ENCODE data around the gene HOXC10. TPM values are rescaled to one million over a fixed set of nuclear protein-coding genes. Genes with fewer than 3 reads are reported as not detected.

HOXC10 gene
- total and polyA plus RNA-seq, 2 donors (not counting 3 experiments of a cell fraction or from before 2014, with no cell fraction given) = 0.18 TPM; not detected in 1

DNA sequence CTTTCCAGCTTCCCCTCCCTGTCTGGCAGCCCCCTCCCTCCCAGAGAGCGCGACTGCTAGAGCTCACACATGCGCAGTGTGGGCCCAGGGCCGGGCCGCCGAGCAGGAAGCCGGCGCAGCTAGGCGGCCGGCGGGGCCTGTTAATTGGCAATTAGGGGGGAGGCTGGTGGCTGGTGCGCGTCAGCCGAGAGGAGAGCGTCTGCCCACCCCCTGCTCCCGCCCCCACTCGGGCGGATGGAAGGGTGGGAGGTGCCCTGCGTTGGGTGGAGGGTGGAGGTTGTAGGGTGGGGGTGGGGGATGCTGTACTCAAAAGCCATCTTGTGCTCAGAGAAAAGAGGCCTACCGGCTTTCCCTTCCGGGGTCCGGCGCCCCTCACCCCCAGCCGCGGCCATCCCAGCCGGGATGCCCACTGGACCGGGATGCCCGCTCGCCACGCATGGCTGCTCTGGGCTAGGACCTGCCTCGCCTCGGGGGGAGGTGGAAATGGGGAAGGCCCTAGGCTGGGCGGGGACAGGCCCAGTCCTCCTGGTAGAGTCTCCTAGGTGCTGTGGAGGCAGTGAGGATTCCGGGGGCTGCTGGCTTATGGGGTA is 33.0 kb downstream of the HOXC10 start:
- TF ChIP-seq EZH2 (IDR thresholded peaks at IDR 0.05; ENCODE audit: borderline replicate concordance, low read depth, low read length, severe bottlenecking) = peak; percentile 86
- TF ChIP-seq GATA2 (IDR thresholded peaks at IDR 0.05; ENCODE audit: insufficient read depth, insufficient read length, low read depth, low read length) = no peak
- no peak overlapping the region for H3K9ac ChIP-seq (replicated peaks; ENCODE audit: extremely low read depth, insufficient read depth, low read length)
- H3K36me3 ChIP-seq (ENCODE audit: control insufficient read depth in 2 of 2, extremely low read depth in 1 of 2, insufficient read depth in 2 of 2, low read length in 2 of 2) = no peaks in the 10 kb centered on the region
- H3K9me3 ChIP-seq (replicated peaks; ENCODE audit: control insufficient read depth, insufficient read depth, low read length) = no peaks in the 10 kb centered on the region
- dilution Hi-C loops (cut with MboI; ENCODE audit: extremely low pct_ligation_motif_present, low sequenced_read_pairs) (no loop called here), intact Hi-C loops (cut with micrococcal nuclease) (no loop called here)
- no peaks in the 10 kb centered on the region for H4K20me1 ChIP-seq (replicated peaks; ENCODE audit: control insufficient read depth, extremely low read depth, insufficient read depth, low read length)
- peak overlapping the region; percentile 21 for H3K4me2 ChIP-seq (ENCODE audit: insufficient read depth, low read length)
- peaks cover 84 to 93% of the 10 kb centered on the region in 2 experiments for H3K27me3 ChIP-seq (ENCODE audit: control insufficient read depth in 2 of 2, insufficient read depth in 2 of 2, low read length in 2 of 2)
- peak overlapping the region in 1 of 3 experiments; percentile 30 for H3K4me3 ChIP-seq (replicated peaks in 1 of 3; ENCODE audit: insufficient read depth in 1 of 3, low read depth in 1 of 3, low read length in 3 of 3)
- H3K79me2 ChIP-seq (ENCODE audit: control insufficient read depth, insufficient read depth, low read length) = no peaks in the 10 kb centered on the region
- no TSS peak for BruUV-seq (replicated peaks)
- peaks cover 3% of the 10 kb centered on the region for H3K4me1 ChIP-seq (ENCODE audit: control insufficient read depth, extremely low read depth, insufficient read depth, low read length)
- ChIA-PET POLR2A (no interaction called here), CTCF (interaction anchor here (0.6 to 17.0 kb wide), 5 partner anchors 9 to 190 kb away, joined by 3 to 616 read pairs (median 10); partner anchors contain the start of genes HOXC10, HOXC8 and SMUG1)
- peak overlapping the region; percentile 9 for H2AFZ ChIP-seq (ENCODE audit: low read depth, low read length)
- DNase-seq (ENCODE audit: low read depth, low spot score) (peak; percentile 65), FAIRE-seq (peak; percentile 59)
- H3K27ac ChIP-seq (ENCODE audit: insufficient read depth, low read depth, low read length) = no peak overlapping the region
- no peaks in the 10 kb centered on the region for H3K9me1 ChIP-seq (replicated peaks; ENCODE audit: control insufficient read depth, extremely low read depth, insufficient read depth, low read length)

- CTCF ChIA-PET = interaction anchor here (2.2 to 4.3 kb wide), 2 partner anchors 12 to 34 kb away, joined by 5 to 36 read pairs; partner anchors contain the start of gene HOXC10
- H4K20me1 ChIP-seq (replicated peaks; ENCODE audit: control insufficient read depth, extremely low read depth, insufficient read depth, low read length) = no peaks in the 10 kb centered on the region
- H3K36me3 ChIP-seq (ENCODE audit: control insufficient read depth in 2 of 2, extremely low read depth in 1 of 2, insufficient read depth in 2 of 2, low read length in 2 of 2) = no peaks in the 10 kb centered on the region
- TF ChIP-seq GATA2 (IDR thresholded peaks at IDR 0.05; ENCODE audit: insufficient read depth, insufficient read length, low read depth, low read length) (no peak), JUN (IDR thresholded peaks at IDR 0.05; ENCODE audit: borderline replicate concordance, insufficient read depth, insufficient read length, low read depth) (no peak), EZH2 (IDR thresholded peaks at IDR 0.05; ENCODE audit: borderline replicate concordance, low read depth, low read length, severe bottlenecking) (no peak), FOS (IDR thresholded peaks at IDR 0.05; ENCODE audit: borderline replicate concordance, insufficient read depth, low read length) (no peak), POLR2AphosphoS5 (IDR thresholded peaks at IDR 0.05; ENCODE audit: insufficient read depth, low read depth, low read length) (no peak), MAX (IDR thresholded peaks at IDR 0.05; ENCODE audit: insufficient read depth, insufficient read length) (no peak), POLR2A (IDR thresholded peaks at IDR 0.05; ENCODE audit: low read depth, low read length) (no peak), MYC (IDR thresholded peaks at IDR 0.05; ENCODE audit: low read depth, low read length) (no peak)
- no peak overlapping the region for H2AFZ ChIP-seq (ENCODE audit: low read depth, low read length)
- no peaks in the 10 kb centered on the region for H3K9me3 ChIP-seq (replicated peaks; ENCODE audit: control insufficient read depth, insufficient read depth, low read length)
- no peaks in the 10 kb centered on the region for H3K79me2 ChIP-seq (ENCODE audit: control insufficient read depth, insufficient read depth, low read length)
- FAIRE-seq (no peak), DNase-seq (ENCODE audit: low read depth, low spot score) (no peak)
- no peak overlapping the region for H3K9ac ChIP-seq (replicated peaks; ENCODE audit: extremely low read depth, insufficient read depth, low read length)
- no peak overlapping the region for H3K27ac ChIP-seq (ENCODE audit: insufficient read depth, low read depth, low read length)
- no peak overlapping the region for H3K4me3 ChIP-seq (replicated peaks in 1 of 3; ENCODE audit: insufficient read depth in 1 of 3, low read depth in 1 of 3, low read length in 3 of 3)
- dilution Hi-C loops (cut with MboI; ENCODE audit: extremely low pct_ligation_motif_present, low sequenced_read_pairs) (no loop called here), intact Hi-C loops (cut with micrococcal nuclease) (no loop called here)
- H3K4me2 ChIP-seq (ENCODE audit: insufficient read depth, low read length) = no peak overlapping the region
- H3K4me1 ChIP-seq (ENCODE audit: control insufficient read depth, extremely low read depth, insufficient read depth, low read length) = peaks cover 3% of the 10 kb centered on the region
- BruUV-seq (replicated peaks) = no TSS peak
- H3K9me1 ChIP-seq (replicated peaks; ENCODE audit: control insufficient read depth, extremely low read depth, insufficient read depth, low read length) = no peaks in the 10 kb centered on the region
- POLR2A ChIA-PET = no interaction called here
- H3K27me3 ChIP-seq (ENCODE audit: control insufficient read depth in 2 of 2, insufficient read depth in 2 of 2, low read length in 2 of 2) = peaks cover 84 to 93% of the 10 kb centered on the region in 2 experiments
Observed at GRCh38 chr12:54018468-54018984, 33.6 kb downstream of the HOXC10 start.

All from endothelial cell of umbilical vein (primary cell).